Uterus (tissue), 2 donors: ENCODE data around the gene C3orf62.

Experiments used
- CTCF ChIP-seq, 4 experiments: fragments of 200-600 bp in 2 of 4; fragments of 450-650 bp in 2 of 4; sonication (generic) in 2 of 4; IDR thresholded peaks; one replicate each; pipeline ENCODE4 v1.5.1; 2016 to 2019; ENCODE audit warnings: antibody characterized with exemption in 4 of 4, mild to moderate bottlenecking in 2 of 4, moderate library complexity in 1 of 4
- POLR2A ChIP-seq, 2 donors: fragments of 450-650 bp; IDR thresholded peaks; one replicate each; pipeline ENCODE4 v1.6.1; 2016; ENCODE audit warnings: antibody characterized with exemption in 2 of 2, mild to moderate bottlenecking in 1 of 2, moderate library complexity in 1 of 2

DNA sequence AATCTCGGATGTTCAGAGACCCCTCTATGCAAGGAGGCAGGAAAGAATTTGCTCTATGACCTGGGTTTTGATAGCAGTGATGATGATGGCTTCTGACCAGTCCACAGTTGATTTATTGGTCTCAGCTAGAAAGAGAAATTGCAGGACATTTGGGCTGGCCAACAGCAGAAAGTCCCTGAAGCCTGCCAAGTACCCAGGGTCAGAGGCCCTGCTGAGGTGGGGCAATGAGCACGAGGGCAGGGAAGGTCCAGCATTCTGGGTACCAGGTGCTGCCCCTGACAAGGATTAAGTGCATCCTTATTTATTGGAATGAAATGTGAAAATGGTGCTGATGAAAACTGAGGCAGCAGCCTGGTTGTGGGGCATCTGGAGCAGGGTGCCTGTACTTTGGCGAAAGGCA, 19.8 kb downstream of the C3orf62 start:
- no peak for TF ChIP-seq CTCF (IDR thresholded peaks at IDR 0.05)
- no peak for TF ChIP-seq POLR2A (IDR thresholded peaks at IDR 0.05)
